Hematopoietic multipotent progenitor cell treated with erythropoietin and hydrocortisone succinate and interleukin-3 and kit ligand, for 15 days (in vitro differentiated cells): ENCODE measurements around the gene PIGH.
"Not testable (repeated sequence)": the region's sequence is repeated elsewhere in the genome, so short reads cannot be mapped to it uniquely, and the experiment has no call there.

Experiments used
- DNase-seq: peaks from one replicate; pipeline ENCODE4 v3.0.0-alpha.2; 2015; ENCODE audit warnings: low spot score

The PIGH gene

GRCh38 chr14:67551123-67551522 lies 48.9 kb downstream of the PIGH start:
- no peak for DNase-seq

- DNase-seq: no peak
Measured at GRCh38 chr14:67549734-67550133, 50.3 kb downstream of the PIGH start.

- DNase-seq: no peak
Measured at GRCh38 chr14:67547224-67547780, 52.8 kb downstream of the PIGH start.

- DNase-seq: no peak
Measured at GRCh38 chr14:67544590-67544989, 55.5 kb downstream of the PIGH start.

DNA sequence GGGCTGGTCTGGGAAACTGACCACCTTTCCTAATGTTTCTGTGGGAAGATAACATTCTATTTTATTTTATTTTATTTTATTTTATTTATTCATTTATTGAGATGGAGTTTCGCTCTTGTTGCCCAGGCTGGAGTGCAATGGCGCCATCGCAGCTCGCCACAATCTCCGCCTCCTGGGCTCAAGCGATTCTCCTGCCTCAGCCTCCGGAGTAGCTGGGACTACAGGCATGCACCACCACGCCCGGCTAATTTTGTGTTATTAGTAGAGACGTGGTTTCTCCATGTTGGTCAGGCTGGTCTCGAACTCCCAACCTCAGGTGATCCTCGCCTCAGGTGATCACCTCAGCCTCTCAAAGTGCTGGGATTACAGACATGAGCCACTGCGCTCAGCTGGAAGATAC lies 57.4 kb downstream of the PIGH start:
- DNase-seq: not testable (repeated sequence)

GRCh38 chr14:67541448-67542387 lies 58.4 kb downstream of the PIGH start:
- no peak for DNase-seq
